Body of pancreas (tissue), 4 donors: Measurements from ENCODE around the gene AGXT2.
"Not testable (repeated sequence)": the region's sequence is repeated elsewhere in the genome, so short reads cannot be mapped to it uniquely, and the experiment has no call there.

Experiments used
- CTCF ChIP-seq, 7 experiments: fragments of 450-650 bp in 4 of 7; fragments of 200-600 bp in 3 of 7; sonication (generic) in 3 of 7; IDR thresholded peaks; one replicate each; pipeline ENCODE4 v1.5.1; 2016 to 2019; ENCODE audit warnings: antibody characterized with exemption in 7 of 7
- POLR2A ChIP-seq, 3 donors: fragments of 450-650 bp; IDR thresholded peaks; one replicate each; pipeline ENCODE4 v1.6.1; 2016; ENCODE audit warnings: antibody characterized with exemption in 3 of 3, mild to moderate bottlenecking in 2 of 3

GRCh38 chr5:34971655-34972054, 76.1 kb downstream of the AGXT2 start:
- TF ChIP-seq POLR2A, CTCF (IDR thresholded peaks at IDR 0.05): not testable (repeated sequence)
